B cell (primary cell): ENCODE results near the gene NUDT3. TPM values are rescaled to one million over a fixed set of nuclear protein-coding genes. Genes with fewer than 3 reads are reported as not detected.
"Not testable (repeated sequence)": the region's sequence is repeated elsewhere in the genome, so short reads cannot be mapped to it uniquely, and the experiment has no call there.

Source experiments
- ATAC-seq: fragments of 200-7000 bp; cut with Tn5 transposase; one replicate; pipeline ENCODE4 v1.10.0; 2021; ENCODE audit warnings: low read depth, mild to moderate bottlenecking, moderate number of reproducible peaks, moderate library complexity
- CTCF ChIA-PET: fragments of 350-600 bp; sonication (Branson Sonifier 250); formaldehyde crosslinking; loops from one replicate; lab custom pipeline; 2021; ENCODE audit warnings: antibody characterized with exemption, inconsistent platforms; lab: Charles Lee
- POLR2A ChIA-PET: fragments of 350-600 bp; sonication (Branson Sonifier 250); formaldehyde crosslinking; loops from one replicate; lab custom pipeline; 2021; ENCODE audit warnings: antibody characterized with exemption; lab: Charles Lee
- DNase-seq: peaks from one replicate; pipeline ENCODE4 v3.0.0; 2013
- H2AFZ ChIP-seq: 2 replicates; pipeline ENCODE4 v1.6.1; 2012; ENCODE audit warnings: mild to moderate bottlenecking, low read depth, low read length; ENCODE audit not compliant: insufficient read depth, poor library complexity, severe bottlenecking
- H3K27ac ChIP-seq, 2 donors: 1 replicate in 1 of 2; 2 replicates in 1 of 2; pipeline ENCODE4 v1.5.1; 2012 to 2013; ENCODE audit warnings: low read length in 2 of 2, mild to moderate bottlenecking in 2 of 2, moderate library complexity in 1 of 2
- H3K27me3 ChIP-seq, 4 experiments: fragments of 200-600 bp in 1 of 4; sonication (generic) in 1 of 4; replicated peaks in 1 of 4; 1 replicate in 2 of 4; 2 replicates in 2 of 4; pipeline versions ENCODE4 v1.6.1 to v1.7.0; 2013 to 2016; ENCODE audit warnings: low read length in 3 of 4, mild to moderate bottlenecking in 2 of 4, mixed read lengths in 1 of 4, moderate library complexity in 1 of 4; ENCODE audit not compliant: insufficient read depth in 4 of 4, control insufficient read depth in 3 of 4; ENCODE audit errors: control extremely low read depth in 1 of 4
- H3K36me3 ChIP-seq, 2 experiments: replicated peaks in 1 of 2; 1 replicate in 1 of 2; 2 replicates in 1 of 2; pipeline versions ENCODE4 v1.6.1 to v1.7.1; 2013; ENCODE audit warnings: low read length in 1 of 2; ENCODE audit not compliant: insufficient read depth in 2 of 2, control insufficient read depth in 1 of 2; ENCODE audit errors: control extremely low read depth in 1 of 2, extremely low read depth in 1 of 2
- H3K4me1 ChIP-seq, 2 donors: fragments of 200-600 bp in 1 of 2; sonication (generic) in 1 of 2; 1 replicate in 1 of 2; 2 replicates in 1 of 2; pipeline versions ENCODE4 v1.5.1 to v1.6.1; 2013 to 2017; ENCODE audit warnings: low read length in 2 of 2; ENCODE audit not compliant: control insufficient read depth in 2 of 2, insufficient read depth in 2 of 2
- H3K4me2 ChIP-seq: replicated peaks from 2 replicates; pipeline ENCODE3; 2012; ENCODE audit warnings: mild to moderate bottlenecking, low read depth, low read length; ENCODE audit not compliant: poor library complexity, severe bottlenecking
- H3K4me3 ChIP-seq, 5 experiments: fragments of 200-600 bp in 1 of 5; sonication (generic) in 1 of 5; 1 replicate in 3 of 5; 2 replicates in 2 of 5; pipeline versions ENCODE4 v1.5.1 to v1.7.0; 2011 to 2016; ENCODE audit warnings: low read length in 4 of 5, mild to moderate bottlenecking in 4 of 5, low read depth in 2 of 5, control low read depth in 1 of 5, moderate library complexity in 1 of 5; ENCODE audit not compliant: insufficient read depth in 1 of 5; ENCODE audit errors: control extremely low read depth in 1 of 5, extremely low read depth in 1 of 5
- H3K79me2 ChIP-seq: fragments of 200-600 bp; sonication (generic); one replicate; pipeline ENCODE4 v1.6.0; 2016; ENCODE audit warnings: low read length; ENCODE audit not compliant: control insufficient read depth, insufficient read depth
- H3K9ac ChIP-seq: fragments of 200-600 bp; sonication (generic); 2 replicates; pipeline ENCODE4 v1.6.1; 2017; ENCODE audit warnings: mild to moderate bottlenecking, low read length, moderate library complexity
- H3K9me3 ChIP-seq, 3 donors: one replicate each; pipeline versions ENCODE4 v1.6.1 to v1.7.1; 2013; ENCODE audit warnings: low read length in 2 of 3; ENCODE audit not compliant: control insufficient read depth in 2 of 3, insufficient read depth in 1 of 3; ENCODE audit errors: control extremely low read depth in 1 of 3
- H4K20me1 ChIP-seq: 2 replicates; pipeline ENCODE4 v1.6.0; 2012; ENCODE audit warnings: mild to moderate bottlenecking, low read length; ENCODE audit not compliant: insufficient read depth, control insufficient read depth, poor library complexity, severe bottlenecking
- H3K27ac Mint-ChIP-seq: one replicate; pipeline ENCODE4 v1.8.0; 2021; ENCODE audit warnings: mixed read lengths
- H3K27me3 Mint-ChIP-seq: one replicate; pipeline ENCODE4 v1.8.0; 2021; ENCODE audit warnings: mixed read lengths
- H3K4me1 Mint-ChIP-seq: one replicate; pipeline ENCODE4 v1.8.0; 2021; ENCODE audit warnings: mixed read lengths
- H3K4me3 Mint-ChIP-seq: one replicate; pipeline ENCODE4 v1.8.0; 2021; ENCODE audit warnings: mixed read lengths
- H3K9me3 Mint-ChIP-seq: one replicate; pipeline ENCODE4 v1.8.0; 2022; ENCODE audit warnings: mixed read lengths; ENCODE audit not compliant: insufficient read depth
- EZH2 ChIP-seq: IDR thresholded peaks from 2 replicates; pipeline ENCODE4 v1.6.1; 2012; ENCODE audit warnings: borderline replicate concordance, low read depth, mild to moderate bottlenecking, moderate library complexity, low read length; ENCODE audit not compliant: insufficient read depth, poor library complexity, severe bottlenecking
- WGBS: methylation state at CpG from one replicate; pipeline ENCODE4 v1.1.5; 2013; ENCODE audit warnings: missing lambda C conversion rate; ENCODE audit not compliant: insufficient coverage; 5-methylcytosine and 5-hydroxymethylcytosine counted together
- intact Hi-C: fragments of 100-400 bp; cut with micrococcal nuclease; formaldehyde crosslinking; loops from one replicate; pipeline ENCODE4 v1.10.0; 2022
- polyA plus RNA-seq: library from polyadenylated mRNA; depleted of rRNA; stranded (reverse); fragments of >200 nt; gene quantifications from 2 replicates; pipeline ENCODE4 v1.2.3, GENCODE V29; 2012
- total RNA-seq, 2 donors: library from RNA; stranded (reverse); fragments of 120-200 nt in 1 of 2; gene quantifications; 1 replicate in 1 of 2; 2 replicates in 1 of 2; pipeline versions ENCODE4 v1.2.3 to v1.2.4, GENCODE V29; 2013 to 2022
- TF ChIP-seq, protein P1 (sequence below): fragments of 200-600 bp; IDR thresholded peaks from one replicate; pipeline ENCODE4 v1.8.0; 2022; ENCODE audit warnings: antibody characterized with exemption, mild to moderate bottlenecking

NUDT3 gene
- total and polyA plus RNA-seq, 2 donors (not counting 1 experiment from before 2014, with no cell fraction given) = 18.2 to 37.4 TPM

DNA sequence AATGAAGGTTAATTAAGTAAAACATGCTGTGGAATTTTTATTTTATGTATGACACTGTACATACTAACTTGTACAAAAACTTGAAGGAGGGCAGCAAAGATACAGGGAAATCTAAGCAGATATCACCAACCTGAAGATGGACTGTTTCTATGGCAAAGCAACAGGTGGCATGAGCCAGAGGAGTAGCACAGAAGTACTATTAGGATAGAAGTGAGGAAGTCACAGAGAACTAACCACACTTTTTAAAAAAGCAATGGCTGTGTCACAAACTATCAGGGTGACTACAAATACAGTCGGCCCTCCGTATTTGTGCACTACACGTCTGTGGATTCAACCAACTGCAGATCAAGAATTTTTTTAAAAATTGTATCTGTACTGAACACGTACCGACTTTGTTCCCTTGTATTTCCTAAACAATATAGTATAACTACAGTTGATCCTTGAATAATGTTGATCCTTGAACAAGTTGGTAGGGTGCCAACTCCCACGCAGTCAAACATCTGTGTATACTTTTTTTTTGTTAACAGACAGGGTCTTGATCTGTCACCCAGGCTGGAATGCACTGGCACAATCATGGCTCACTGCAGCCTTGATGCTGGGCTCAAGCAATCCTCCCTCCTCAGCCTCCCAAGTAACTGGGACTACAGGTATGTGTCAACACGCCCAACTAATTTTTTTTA lies 61.0 kb downstream of the NUDT3 start:
- Mint-ChIP-seq H3K4me1 (peaks cover 41% of the 10 kb centered on the region), H3K27ac (no peak overlapping the region), H3K27me3 (no peaks in the 10 kb centered on the region), H3K9me3 (no peaks in the 10 kb centered on the region), H3K4me3 (no peak overlapping the region)
- ATAC-seq = no peak
- H3K9ac ChIP-seq = no peak overlapping the region
- ChIA-PET POLR2A (no interaction called here), CTCF (no interaction called here)
- H3K4me1 ChIP-seq = peaks cover 28 to 29% of the 10 kb centered on the region in 2 donors
- TF ChIP-seq EZH2 = no peak
- TF ChIP-seq, protein P1, sequence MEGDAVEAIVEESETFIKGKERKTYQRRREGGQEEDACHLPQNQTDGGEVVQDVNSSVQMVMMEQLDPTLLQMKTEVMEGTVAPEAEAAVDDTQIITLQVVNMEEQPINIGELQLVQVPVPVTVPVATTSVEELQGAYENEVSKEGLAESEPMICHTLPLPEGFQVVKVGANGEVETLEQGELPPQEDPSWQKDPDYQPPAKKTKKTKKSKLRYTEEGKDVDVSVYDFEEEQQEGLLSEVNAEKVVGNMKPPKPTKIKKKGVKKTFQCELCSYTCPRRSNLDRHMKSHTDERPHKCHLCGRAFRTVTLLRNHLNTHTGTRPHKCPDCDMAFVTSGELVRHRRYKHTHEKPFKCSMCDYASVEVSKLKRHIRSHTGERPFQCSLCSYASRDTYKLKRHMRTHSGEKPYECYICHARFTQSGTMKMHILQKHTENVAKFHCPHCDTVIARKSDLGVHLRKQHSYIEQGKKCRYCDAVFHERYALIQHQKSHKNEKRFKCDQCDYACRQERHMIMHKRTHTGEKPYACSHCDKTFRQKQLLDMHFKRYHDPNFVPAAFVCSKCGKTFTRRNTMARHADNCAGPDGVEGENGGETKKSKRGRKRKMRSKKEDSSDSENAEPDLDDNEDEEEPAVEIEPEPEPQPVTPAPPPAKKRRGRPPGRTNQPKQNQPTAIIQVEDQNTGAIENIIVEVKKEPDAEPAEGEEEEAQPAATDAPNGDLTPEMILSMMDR = no peak
- peak overlapping the region; percentile 67 for H3K4me2 ChIP-seq
- H2AFZ ChIP-seq = no peak overlapping the region
- no peaks in the 10 kb centered on the region for H3K9me3 ChIP-seq
- H4K20me1 ChIP-seq = no peaks in the 10 kb centered on the region
- DNase-seq = no peak
- H3K4me3 ChIP-seq = no peak overlapping the region
- H3K27me3 ChIP-seq = no peaks in the 10 kb centered on the region
- H3K36me3 ChIP-seq = peaks cover 0 to 3% of the 10 kb centered on the region in 2 experiments
- WGBS = 70% methylated on average over 2 of the region's 7 CpGs
- H3K27ac ChIP-seq = peak overlapping the region in 1 of 2 donors; percentile 65
- peaks cover 42% of the 10 kb centered on the region for H3K79me2 ChIP-seq
- intact Hi-C loops = loop anchor here (2.0 to 5.0 kb wide), 3 partner anchors 13 to 61 kb away; partner anchors contain the start of gene NUDT3

- H2AFZ ChIP-seq, H3K27me3 ChIP-seq, H3K36me3 ChIP-seq, H3K9ac ChIP-seq, H3K27ac Mint-ChIP-seq, H3K9me3 ChIP-seq, H4K20me1 ChIP-seq, CTCF ChIA-PET, POLR2A ChIA-PET, H3K9me3 Mint-ChIP-seq, H3K4me2 ChIP-seq, ATAC-seq, H3K4me3 Mint-ChIP-seq, DNase-seq, H3K27me3 Mint-ChIP-seq, H3K27ac ChIP-seq, H3K4me3 ChIP-seq: not testable (repeated sequence)
- Histone ChIP-seq H3K79me2 (peaks cover 39% of the 10 kb centered on the region), H3K4me1 (peaks cover 28 to 29% of the 10 kb centered on the region in 2 donors)
- WGBS = no CpG with 5 or more reads among the region's 3 CpGs
- H3K4me1 Mint-ChIP-seq = peaks cover 35% of the 10 kb centered on the region
- intact Hi-C loops = loop anchor here (5.0 kb wide), 2 partner anchors 47 to 62 kb away; partner anchors contain the start of gene NUDT3
These were observed 62.7 kb downstream of the NUDT3 start for GRCh38 chr6:34329814-34330213.
